Measurements from ENCODE around the gene SYT6. TPM values are rescaled to one million over a fixed set of nuclear protein-coding genes. Genes with fewer than 3 reads are reported as not detected.

SYT6 gene
- polyA plus RNA-seq, 4 donors, result 0.04 to 0.54 (median 0.18) TPM; not detected in 1

- Histone ChIP-seq H3K9me3 (ENCODE audit: control insufficient read depth in 2 of 2, insufficient read depth in 1 of 2, low read depth in 1 of 2, low read length in 1 of 2) (no peaks in the 10 kb centered on the region), H3K4me3 (ENCODE audit: low read depth in 1 of 3, low read length in 3 of 3) (no peak overlapping the region), H3K4me1 (ENCODE audit: control insufficient read depth in 3 of 3, insufficient read depth in 2 of 3, low read depth in 1 of 3, low read length in 2 of 3) (peaks cover 0 to 35% (median 0%) of the 10 kb centered on the region in 3 donors), H3K27me3 (ENCODE audit: control insufficient read depth in 3 of 3, insufficient read depth in 3 of 3, low read length in 3 of 3) (no peaks in the 10 kb centered on the region), H3K36me3 (ENCODE audit: control insufficient read depth in 3 of 3, insufficient read depth in 2 of 3, low read depth in 1 of 3, low read length in 3 of 3) (no peaks in the 10 kb centered on the region), H3K27ac (ENCODE audit: low read depth in 1 of 3, low read length in 2 of 3) (peak overlapping the region in 1 of 3 donors; percentile 39)
- peak; percentile 19 to 85 for DNase-seq
- no peak for FAIRE-seq
- 17 to 67% (median 39%) methylated on average over 7 of the region's 7 CpGs for WGBS, 3 donors
These were observed 45.9 kb downstream of the SYT6 start for GRCh38 chr1:114107474-114108435.

GRCh38 chr1:114105421-114105979 lies 48.2 kb downstream of the SYT6 start:
- Histone ChIP-seq H3K4me3 (ENCODE audit: low read depth in 1 of 3, low read length in 3 of 3) (no peak overlapping the region), H3K9me3 (ENCODE audit: control insufficient read depth in 2 of 2, insufficient read depth in 1 of 2, low read depth in 1 of 2, low read length in 1 of 2) (no peaks in the 10 kb centered on the region), H3K4me1 (ENCODE audit: control insufficient read depth in 3 of 3, insufficient read depth in 2 of 3, low read depth in 1 of 3, low read length in 2 of 3) (peaks cover 0 to 35% (median 0%) of the 10 kb centered on the region in 3 donors), H3K27ac (ENCODE audit: low read depth in 1 of 3, low read length in 2 of 3) (no peak overlapping the region), H3K27me3 (ENCODE audit: control insufficient read depth in 3 of 3, insufficient read depth in 3 of 3, low read length in 3 of 3) (no peaks in the 10 kb centered on the region), H3K36me3 (ENCODE audit: control insufficient read depth in 3 of 3, insufficient read depth in 2 of 3, low read depth in 1 of 3, low read length in 3 of 3) (no peaks in the 10 kb centered on the region)
- WGBS, 3 donors, result 75 to 88% (median 84%) methylated on average over 14 of the region's 14 CpGs
- no peak for DNase-seq
- FAIRE-seq, result no peak

GRCh38 chr1:114104949-114105348 lies 48.7 kb downstream of the SYT6 start:
- H3K9me3 ChIP-seq (ENCODE audit: control insufficient read depth in 2 of 2, insufficient read depth in 1 of 2, low read depth in 1 of 2, low read length in 1 of 2), result no peaks in the 10 kb centered on the region
- peaks cover 0 to 35% (median 0%) of the 10 kb centered on the region in 3 donors for H3K4me1 ChIP-seq (ENCODE audit: control insufficient read depth in 3 of 3, insufficient read depth in 2 of 3, low read depth in 1 of 3, low read length in 2 of 3)
- 44 to 68% (median 68%) methylated on average over 3 of the region's 3 CpGs for WGBS, 3 donors
- no peak overlapping the region for H3K4me3 ChIP-seq (ENCODE audit: low read depth in 1 of 3, low read length in 3 of 3)
- no peaks in the 10 kb centered on the region for H3K27me3 ChIP-seq (ENCODE audit: control insufficient read depth in 3 of 3, insufficient read depth in 3 of 3, low read length in 3 of 3)
- H3K27ac ChIP-seq (ENCODE audit: low read depth in 1 of 3, low read length in 2 of 3), result no peak overlapping the region
- no peaks in the 10 kb centered on the region for H3K36me3 ChIP-seq (ENCODE audit: control insufficient read depth in 3 of 3, insufficient read depth in 2 of 3, low read depth in 1 of 3, low read length in 3 of 3)
- DNase-seq, result no peak
- FAIRE-seq, result no peak

GRCh38 chr1:114103992-114104391 lies 49.7 kb downstream of the SYT6 start:
- no peak for FAIRE-seq
- no peaks in the 10 kb centered on the region for H3K27me3 ChIP-seq (ENCODE audit: control insufficient read depth in 3 of 3, insufficient read depth in 3 of 3, low read length in 3 of 3)
- no peak overlapping the region for H3K4me3 ChIP-seq (ENCODE audit: low read depth in 1 of 3, low read length in 3 of 3)
- H3K27ac ChIP-seq (ENCODE audit: low read depth in 1 of 3, low read length in 2 of 3), result no peak overlapping the region
- 72 to 88% (median 73%) methylated on average over 2 of the region's 2 CpGs for WGBS, 3 donors
- DNase-seq, result no peak
- H3K4me1 ChIP-seq (ENCODE audit: control insufficient read depth in 3 of 3, insufficient read depth in 2 of 3, low read depth in 1 of 3, low read length in 2 of 3), result peaks cover 0 to 34% (median 0%) of the 10 kb centered on the region in 3 donors
- H3K9me3 ChIP-seq (ENCODE audit: control insufficient read depth in 2 of 2, insufficient read depth in 1 of 2, low read depth in 1 of 2, low read length in 1 of 2), result no peaks in the 10 kb centered on the region
- H3K36me3 ChIP-seq (ENCODE audit: control insufficient read depth in 3 of 3, insufficient read depth in 2 of 3, low read depth in 1 of 3, low read length in 3 of 3), result no peaks in the 10 kb centered on the region

- H3K36me3 ChIP-seq (ENCODE audit: control insufficient read depth in 3 of 3, insufficient read depth in 2 of 3, low read depth in 1 of 3, low read length in 3 of 3), result no peaks in the 10 kb centered on the region
- no peak for FAIRE-seq
- H3K27me3 ChIP-seq (ENCODE audit: control insufficient read depth in 3 of 3, insufficient read depth in 3 of 3, low read length in 3 of 3), result no peaks in the 10 kb centered on the region
- DNase-seq, result no peak
- WGBS, 3 donors, result 80 to 84% (median 83%) methylated on average over 2 of the region's 2 CpGs
- peaks cover 0 to 19% (median 0%) of the 10 kb centered on the region in 3 donors for H3K4me1 ChIP-seq (ENCODE audit: control insufficient read depth in 3 of 3, insufficient read depth in 2 of 3, low read depth in 1 of 3, low read length in 2 of 3)
- H3K27ac ChIP-seq (ENCODE audit: low read depth in 1 of 3, low read length in 2 of 3), result no peak overlapping the region
- H3K9me3 ChIP-seq (ENCODE audit: control insufficient read depth in 2 of 2, insufficient read depth in 1 of 2, low read depth in 1 of 2, low read length in 1 of 2), result no peaks in the 10 kb centered on the region
- H3K4me3 ChIP-seq (ENCODE audit: low read depth in 1 of 3, low read length in 3 of 3), result no peak overlapping the region
These were observed 51.5 kb downstream of the SYT6 start for GRCh38 chr1:114102136-114102535.

- no peak for FAIRE-seq
- Histone ChIP-seq H3K9me3 (ENCODE audit: control insufficient read depth in 2 of 2, insufficient read depth in 1 of 2, low read depth in 1 of 2, low read length in 1 of 2) (no peaks in the 10 kb centered on the region), H3K4me1 (ENCODE audit: control insufficient read depth in 3 of 3, insufficient read depth in 2 of 3, low read depth in 1 of 3, low read length in 2 of 3) (peaks cover 0 to under 1% (median 0%) of the 10 kb centered on the region in 3 donors), H3K4me3 (ENCODE audit: low read depth in 1 of 3, low read length in 3 of 3) (no peak overlapping the region), H3K27ac (ENCODE audit: low read depth in 1 of 3, low read length in 2 of 3) (no peak overlapping the region), H3K27me3 (ENCODE audit: control insufficient read depth in 3 of 3, insufficient read depth in 3 of 3, low read length in 3 of 3) (no peaks in the 10 kb centered on the region), H3K36me3 (ENCODE audit: control insufficient read depth in 3 of 3, insufficient read depth in 2 of 3, low read depth in 1 of 3, low read length in 3 of 3) (no peaks in the 10 kb centered on the region)
- WGBS, 3 donors, result 93 to 95% (median 93%) methylated on average over 6 of the region's 6 CpGs
- no peak for DNase-seq
These were observed 53.5 kb downstream of the SYT6 start for GRCh38 chr1:114100148-114100547.

- no peak overlapping the region for H3K4me3 ChIP-seq (ENCODE audit: low read depth in 1 of 3, low read length in 3 of 3)
These were observed 54.4 kb downstream of the SYT6 start for GRCh38 chr1:114099268-114099667.

GRCh38 chr1:114097109-114097508 lies 56.6 kb downstream of the SYT6 start:
- no peak overlapping the region for H3K27ac ChIP-seq (ENCODE audit: low read depth in 1 of 3, low read length in 2 of 3)
- no peaks in the 10 kb centered on the region for H3K36me3 ChIP-seq (ENCODE audit: control insufficient read depth in 3 of 3, insufficient read depth in 2 of 3, low read depth in 1 of 3, low read length in 3 of 3)
- H3K9me3 ChIP-seq (ENCODE audit: control insufficient read depth in 2 of 2, insufficient read depth in 1 of 2, low read depth in 1 of 2, low read length in 1 of 2), result no peaks in the 10 kb centered on the region
- H3K4me3 ChIP-seq (ENCODE audit: low read depth in 1 of 3, low read length in 3 of 3), result no peak overlapping the region
- no peak for DNase-seq
- no peaks in the 10 kb centered on the region for H3K27me3 ChIP-seq (ENCODE audit: control insufficient read depth in 3 of 3, insufficient read depth in 3 of 3, low read length in 3 of 3)
- H3K4me1 ChIP-seq (ENCODE audit: control insufficient read depth in 3 of 3, insufficient read depth in 2 of 3, low read depth in 1 of 3, low read length in 2 of 3), result no peaks in the 10 kb centered on the region
- WGBS, 3 donors, result 92 to 95% (median 95%) methylated on average over 3 of the region's 3 CpGs
- no peak for FAIRE-seq

More at GRCh38 chr1:114099268-114099667, 54.4 kb downstream of the SYT6 start:
- H3K27ac ChIP-seq (ENCODE audit: low read depth in 1 of 3, low read length in 2 of 3), result no peak overlapping the region
- no peaks in the 10 kb centered on the region for H3K27me3 ChIP-seq (ENCODE audit: control insufficient read depth in 3 of 3, insufficient read depth in 3 of 3, low read length in 3 of 3)
- FAIRE-seq (no peak), DNase-seq (no peak)
- WGBS, 3 donors, result 41 to 82% (median 59%) methylated on average over 4 of the region's 4 CpGs
- H3K4me1 ChIP-seq (ENCODE audit: control insufficient read depth in 3 of 3, insufficient read depth in 2 of 3, low read depth in 1 of 3, low read length in 2 of 3), result no peaks in the 10 kb centered on the region
- no peaks in the 10 kb centered on the region for H3K9me3 ChIP-seq (ENCODE audit: control insufficient read depth in 2 of 2, insufficient read depth in 1 of 2, low read depth in 1 of 2, low read length in 1 of 2)
- H3K36me3 ChIP-seq (ENCODE audit: control insufficient read depth in 3 of 3, insufficient read depth in 2 of 3, low read depth in 1 of 3, low read length in 3 of 3), result no peaks in the 10 kb centered on the region
